HFFc6 (cell line): ENCODE results near the gene TEDC2. TPM values are rescaled to one million over a fixed set of nuclear protein-coding genes. Genes with fewer than 3 reads are reported as not detected.

ENCODE experiments used
- DNase-seq: peaks from one replicate; pipeline ENCODE4 v3.0.0-alpha.2; 2018
- H3K27ac Mint-ChIP-seq: 2 replicates; pipeline ENCODE4 v1.8.0; 2020; ENCODE audit warnings: mild to moderate bottlenecking, mixed read lengths
- H3K27me3 Mint-ChIP-seq: 2 replicates; pipeline ENCODE4 v1.8.0; 2021; ENCODE audit warnings: mild to moderate bottlenecking, moderate library complexity, mixed read lengths; ENCODE audit not compliant: insufficient read depth
- H3K36me3 Mint-ChIP-seq: 2 replicates; pipeline ENCODE4 v1.8.0; 2021; ENCODE audit warnings: low read depth, mixed read lengths
- H3K4me1 Mint-ChIP-seq: 2 replicates; pipeline ENCODE4 v1.8.0; 2020; ENCODE audit warnings: low read depth, mixed read lengths
- H3K4me3 Mint-ChIP-seq: 2 replicates; pipeline ENCODE4 v1.8.0; 2020; ENCODE audit warnings: mild to moderate bottlenecking, moderate library complexity, mixed read lengths
- H3K9me3 Mint-ChIP-seq: 2 replicates; pipeline ENCODE4 v1.8.0; 2020; ENCODE audit warnings: mild to moderate bottlenecking, mixed read lengths
- CTCF ChIP-seq: fragments of 200-600 bp; sonication (generic); IDR thresholded peaks from 2 replicates; pipeline ENCODE4 v1.5.0; 2021; ENCODE audit warnings: antibody characterized with exemption, mild to moderate bottlenecking
- total RNA-seq, 6 experiments: library from RNA; stranded (reverse); fragmentation: NEBNext Ultra II Directional; extraction: Animal tissue kit (Norgen Biotek cat#: 25700); gene quantifications; 2 replicates in 1 of 6; 3 replicates in 5 of 6; pipeline ENCODE4 v1.2.3, GENCODE V29; 2021

The TEDC2 gene
- total RNA-seq, 6 experiments from 2014 or later, result 3.6 to 8.3 (median 8.0) TPM

DNA sequence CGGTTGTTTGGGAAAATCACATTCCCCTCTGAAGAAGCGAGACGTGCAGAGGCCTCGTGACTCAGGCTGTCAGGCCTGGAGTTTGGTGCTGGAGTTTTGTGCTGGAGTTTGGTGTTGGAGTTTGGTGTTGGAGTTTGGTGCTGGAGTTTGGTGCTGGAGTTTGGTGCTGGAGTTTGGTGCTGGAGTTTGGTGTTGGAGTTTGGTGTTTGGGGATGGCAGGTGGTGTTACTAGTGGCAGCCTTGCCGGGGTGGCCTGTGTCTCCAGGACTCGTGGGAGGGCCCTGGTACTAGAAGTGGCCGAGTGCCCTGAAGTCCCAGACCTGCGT is 27.6 kb downstream of the TEDC2 start:
- H3K27ac Mint-ChIP-seq, result peak overlapping the region; percentile 69
- H3K4me3 Mint-ChIP-seq, result 0 out of 2 replicates have a peak overlapping the region, but pooled peaks have one; percentile 1
- DNase-seq, result no peak

GRCh38 chr16:2487903-2488531 is 28.1 kb downstream of the TEDC2 start:
- H3K27me3 Mint-ChIP-seq, result peaks cover 7% of the 10 kb centered on the region
- H3K4me3 Mint-ChIP-seq, result no peak overlapping the region
- DNase-seq, result no peak
- no peaks in the 10 kb centered on the region for H3K9me3 Mint-ChIP-seq
- H3K4me1 Mint-ChIP-seq, result peaks cover 18% of the 10 kb centered on the region
- H3K27ac Mint-ChIP-seq, result no peak overlapping the region; the same call in 1 of the 2 replicates
- no peak for TF ChIP-seq CTCF
- no peaks in the 10 kb centered on the region for H3K36me3 Mint-ChIP-seq

More for the DNA sequence above, 27.6 kb downstream of the TEDC2 start:
- Mint-ChIP-seq H3K9me3 (no peaks in the 10 kb centered on the region), H3K36me3 (no peaks in the 10 kb centered on the region), H3K27me3 (peaks cover 11% of the 10 kb centered on the region), H3K4me1 (peaks cover 24% of the 10 kb centered on the region)
- no peak for TF ChIP-seq CTCF

DNA sequence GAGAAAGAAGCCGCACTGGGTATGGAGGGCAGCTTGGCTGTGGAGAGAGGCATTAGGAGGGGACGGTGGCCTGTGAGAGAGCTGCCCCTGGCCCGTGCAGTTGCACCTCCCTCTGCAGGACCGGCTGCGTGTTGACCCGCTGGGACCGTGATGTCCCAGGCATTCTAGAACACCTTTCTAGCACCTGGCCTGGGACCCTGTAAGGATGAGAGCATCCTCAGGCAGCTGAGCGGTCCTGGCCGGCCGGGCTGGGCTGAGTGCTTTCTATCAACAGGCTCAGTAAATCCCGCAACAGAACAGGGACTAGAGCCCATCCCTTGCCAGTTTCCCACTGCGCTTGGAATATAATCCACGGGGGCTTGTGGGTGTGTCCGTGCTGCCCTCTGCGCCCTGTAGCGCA is 29.7 kb downstream of the TEDC2 start:
- Mint-ChIP-seq H3K4me1 (peaks cover 10% of the 10 kb centered on the region), H3K36me3 (no peaks in the 10 kb centered on the region), H3K27ac (no peak overlapping the region), H3K9me3 (no peaks in the 10 kb centered on the region), H3K4me3 (no peak overlapping the region), H3K27me3 (peaks cover 6% of the 10 kb centered on the region)
- no peak for TF ChIP-seq CTCF
- no peak for DNase-seq

DNA sequence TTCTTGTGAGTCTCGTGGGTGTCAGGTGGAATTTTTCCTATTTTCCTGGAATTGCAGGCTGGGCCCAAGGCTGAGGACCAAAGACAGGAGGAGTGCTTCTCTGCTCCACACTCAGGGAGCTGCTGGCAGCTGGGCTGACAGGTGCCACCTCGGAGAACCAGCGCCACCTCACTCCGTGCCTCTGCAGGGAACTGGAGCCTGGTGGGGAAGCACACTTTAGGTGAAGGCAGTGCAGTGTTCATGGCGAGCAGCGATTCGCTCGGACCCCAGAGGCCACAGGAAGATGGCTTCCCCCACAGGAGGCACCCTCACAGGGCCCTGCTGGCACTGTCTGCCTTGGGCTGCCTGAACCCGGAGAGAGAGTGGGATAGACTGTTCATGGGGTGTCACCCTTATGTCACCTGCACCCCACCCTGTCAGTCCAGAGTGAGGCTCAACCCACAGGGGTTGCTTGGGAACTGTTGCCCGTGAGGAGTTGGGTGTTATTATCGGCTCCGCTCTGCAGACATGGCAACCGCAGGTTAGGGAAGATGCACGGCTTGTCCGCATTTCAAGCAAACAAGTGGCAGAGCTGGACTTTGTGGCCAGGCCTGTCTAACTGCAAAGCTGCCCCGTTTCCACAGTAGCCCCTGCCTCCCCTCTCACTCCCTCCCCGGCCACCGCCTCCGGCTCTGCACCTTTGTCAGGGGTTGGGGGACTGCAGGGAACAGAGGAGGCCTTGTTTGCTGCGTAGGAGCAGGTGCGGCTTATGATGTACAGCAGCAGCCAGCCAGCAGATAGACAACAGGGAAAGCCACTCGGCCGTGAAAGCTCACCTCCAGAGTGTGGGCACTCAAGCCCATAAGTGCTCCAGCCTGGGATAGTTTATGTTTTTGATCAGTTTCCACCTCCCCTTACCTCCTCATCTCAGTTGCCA is 30.5 kb downstream of the TEDC2 start:
- H3K27ac Mint-ChIP-seq, result no peak overlapping the region
- no peak for TF ChIP-seq CTCF

GRCh38 chr16:2492292-2492691 is 32.4 kb downstream of the TEDC2 start:
- Mint-ChIP-seq H3K27me3 (peaks cover 2% of the 10 kb centered on the region), H3K4me3 (no peak overlapping the region)
- DNase-seq, result no peak

More for the DNA sequence above, 30.5 kb downstream of the TEDC2 start:
- H3K9me3 Mint-ChIP-seq, result no peaks in the 10 kb centered on the region
- peaks cover 10% of the 10 kb centered on the region for H3K4me1 Mint-ChIP-seq
- H3K27me3 Mint-ChIP-seq, result peaks cover 6% of the 10 kb centered on the region
- H3K4me3 Mint-ChIP-seq, result no peak overlapping the region
- DNase-seq, result no peak
- no peaks in the 10 kb centered on the region for H3K36me3 Mint-ChIP-seq

More at GRCh38 chr16:2492292-2492691, 32.4 kb downstream of the TEDC2 start:
- H3K4me1 Mint-ChIP-seq, result peaks cover 5% of the 10 kb centered on the region
- no peak overlapping the region for H3K27ac Mint-ChIP-seq
- no peaks in the 10 kb centered on the region for H3K9me3 Mint-ChIP-seq
- no peak for TF ChIP-seq CTCF
- H3K36me3 Mint-ChIP-seq, result no peaks in the 10 kb centered on the region; the same call in 1 of the 2 replicates
